Cortex of kidney (tissue), 1 donor: ENCODE results near the gene MGAT2.
"Not testable (repeated sequence)": the region's sequence is repeated elsewhere in the genome, so short reads cannot be mapped to it uniquely, and the experiment has no call there.

ENCODE experiments used
- DNase-seq: peaks from one replicate; lab custom pipeline; 2025; lab: John Stamatoyannopoulos, UW

The MGAT2 gene

GRCh38 chr14:49657500-49657899 lies 36.9 kb downstream of the MGAT2 start:
- not testable (repeated sequence) for DNase-seq

- no peak for DNase-seq
Measured at GRCh38 chr14:49659526-49660455, 39.2 kb downstream of the MGAT2 start.

GRCh38 chr14:49670475-49670874 lies 49.9 kb downstream of the MGAT2 start:
- DNase-seq: no peak
